GM19023 (cell line): ENCODE data around the gene A1BG.

Experiments used
- ATAC-seq: cut with Tn5 transposase; IDR thresholded peaks from one replicate; pipeline ENCODE4 v1.9.1; 2021; ENCODE audit warnings: mild to moderate bottlenecking, moderate library complexity; ENCODE audit not compliant: unreplicated experiment

A1BG gene

GRCh38 chr19:58352760-58353671, at the start of gene A1BG:
Gene A1BG, minus strand, starts transcription at chr19:58353492. Its CDS starts 55 bp downstream, at chr19:58353437.
- no peak for ATAC-seq

- no peak for ATAC-seq
Observed at GRCh38 chr19:58401840-58402421, 48.6 kb upstream of the A1BG start.

- peak; percentile 97 for ATAC-seq
Observed at GRCh38 chr19:58400916-58401839, 47.9 kb upstream of the A1BG start.

GRCh38 chr19:58400316-58400915, 47.1 kb upstream of the A1BG start:
- ATAC-seq = no peak

- no peak for ATAC-seq
Observed at GRCh38 chr19:58399903-58400302, 46.6 kb upstream of the A1BG start.

GRCh38 chr19:58398545-58398944, 45.3 kb upstream of the A1BG start:
- no peak for ATAC-seq

GRCh38 chr19:58398087-58398486, 44.8 kb upstream of the A1BG start:
- no peak for ATAC-seq

GRCh38 chr19:58397533-58398037, 44.3 kb upstream of the A1BG start:
- ATAC-seq = no peak

- ATAC-seq = no peak
Observed at GRCh38 chr19:58396691-58397532, 43.6 kb upstream of the A1BG start.

- no peak for ATAC-seq
Observed at GRCh38 chr19:58395979-58396627, 42.8 kb upstream of the A1BG start.

- no peak for ATAC-seq
Observed at GRCh38 chr19:58395220-58395978, 42.1 kb upstream of the A1BG start, which contains the start of gene RNF225. Gene RNF225, plus strand, starts transcription at chr19:58395656. Its CDS starts 434 bp downstream, at chr19:58396090.

- no peak for ATAC-seq
Observed at GRCh38 chr19:58394821-58395219, 41.5 kb upstream of the A1BG start.

- ATAC-seq = no peak
Observed at GRCh38 chr19:58393725-58394033, 40.4 kb upstream of the A1BG start.

GRCh38 chr19:58392945-58393724, 39.8 kb upstream of the A1BG start:
- ATAC-seq = no peak

- ATAC-seq = no peak
Observed at GRCh38 chr19:58388175-58388526, 34.9 kb upstream of the A1BG start.

GRCh38 chr19:58387338-58388174, 34.3 kb upstream of the A1BG start:
- no peak for ATAC-seq
